ENCODE results near the gene PER3.

The PER3 gene

GRCh38 chr1:7878027-7878426 is 93.9 kb downstream of the PER3 start:
- DNase-seq: no peak

- no peak for DNase-seq
These were observed 95.1 kb downstream of the PER3 start for GRCh38 chr1:7879228-7879627.

- DNase-seq: no peak
These were observed 100.7 kb downstream of the PER3 start for GRCh38 chr1:7884757-7885156.

- no peak for DNase-seq
These were observed 101.7 kb downstream of the PER3 start for GRCh38 chr1:7885513-7886404.

GRCh38 chr1:7886405-7886745 is 102.3 kb downstream of the PER3 start:
- DNase-seq: no peak

GRCh38 chr1:7888248-7889081 is 104.4 kb downstream of the PER3 start:
- DNase-seq: no peak

- DNase-seq: no peak
These were observed 106.8 kb downstream of the PER3 start for GRCh38 chr1:7890853-7891252.

- DNase-seq: no peak
These were observed 107.7 kb downstream of the PER3 start for GRCh38 chr1:7891804-7892203.

GRCh38 chr1:7893529-7894180 is 109.6 kb downstream of the PER3 start:
- DNase-seq: peak; percentile 53

All from fibroblast of skin of scalp (primary cell).